GM12878 (cell line): ENCODE data around the gene CHRNB2. TPM values are rescaled to one million over a fixed set of nuclear protein-coding genes. Genes with fewer than 3 reads are reported as not detected.

Experiments
- ATAC-seq: fragments of 200-7000 bp; cut with Tn5 transposase; 3 replicates; pipeline ENCODE4 v1.9.1; 2020; ENCODE audit warnings: mild to moderate bottlenecking, moderate library complexity
- BruUV-seq: library from RNA; stranded (reverse); fragments of 400-500 nt; replicated peaks from 2 replicates; lab custom pipeline; 2021; lab: Mats Ljungman, UMichigan
- CTCF ChIA-PET: fragments of 300-600 bp; sonication (Branson Sonifier 250); formaldehyde crosslinking; extraction: SDS; loops from one replicate; lab custom pipeline; 2021; ENCODE audit warnings: inconsistent platforms; lab: Yijun Ruan, JAX
- POLR2A ChIA-PET: fragments of 350-600 bp; formaldehyde crosslinking; extraction: SDS; loops from one replicate; lab custom pipeline; 2021; ENCODE audit warnings: inconsistent platforms; lab: Charles Lee
- RAD21 ChIA-PET: fragments of 300-600 bp; sonication (Branson Sonifier 250); formaldehyde crosslinking; loops from one replicate; lab custom pipeline; 2023; ENCODE audit warnings: antibody characterized with exemption; ENCODE audit not compliant: unreplicated experiment; lab: Charles Lee
- SMC1A ChIA-PET: fragments of 300-600 bp; sonication (Branson Sonifier 250); formaldehyde crosslinking; loops from one replicate; lab custom pipeline; 2023; ENCODE audit not compliant: unreplicated experiment, uncharacterized antibody; lab: Charles Lee
- DNase-seq: peaks from one replicate; pipeline ENCODE4 v3.0.0-alpha.2; 2011; ENCODE audit warnings: low read depth, low spot score
- FAIRE-seq: peaks from 3 replicates; lab custom pipeline; 2011; peaks lifted over from hg19 to GRCh38; lab: Jason Lieb, UNC
- H2AFZ ChIP-seq: 2 replicates; pipeline ENCODE4 v1.6.0; 2011; ENCODE audit warnings: low read depth, low read length, control low read depth; ENCODE audit not compliant: control insufficient read depth
- H3K27ac ChIP-seq: 2 replicates; pipeline ENCODE4 v1.5.1; 2011; ENCODE audit warnings: control low read depth; ENCODE audit not compliant: control insufficient read depth, insufficient read depth
- H3K27me3 ChIP-seq, 2 experiments: replicated peaks in 1 of 2; 2 replicates each; pipeline versions ENCODE4 v1.6.0 to v1.6.1; 2011; ENCODE audit warnings: low read length in 1 of 2; ENCODE audit not compliant: control insufficient read depth in 2 of 2, insufficient read depth in 2 of 2
- H3K36me3 ChIP-seq, 2 experiments: 2 replicates each; pipeline ENCODE4 v1.5.1; 2011; ENCODE audit warnings: low read length in 1 of 2; ENCODE audit not compliant: control insufficient read depth in 2 of 2, insufficient read depth in 2 of 2
- H3K4me1 ChIP-seq: 2 replicates; pipeline ENCODE4 v1.6.1; 2011; ENCODE audit warnings: mild to moderate bottlenecking, low read length, moderate library complexity, mixed read lengths; ENCODE audit not compliant: control insufficient read depth, insufficient read depth
- H3K4me2 ChIP-seq: 2 replicates; pipeline ENCODE4 v1.6.0; 2011; ENCODE audit warnings: control low read depth; ENCODE audit not compliant: control insufficient read depth, insufficient read depth
- H3K4me3 ChIP-seq: fragments of 200-600 bp; sonication (generic); 2 replicates; pipeline ENCODE4 v1.5.1; 2016
- H3K79me2 ChIP-seq: 2 replicates; pipeline ENCODE4 v1.6.0; 2011; ENCODE audit warnings: low read length; ENCODE audit not compliant: control insufficient read depth, insufficient read depth
- H3K9ac ChIP-seq: 2 replicates; pipeline ENCODE4 v1.8.0; 2011; ENCODE audit warnings: low read length, control low read depth, mixed read lengths; ENCODE audit not compliant: control insufficient read depth, insufficient read depth
- H3K9me3 ChIP-seq: replicated peaks from 3 replicates; pipeline ENCODE4 v1.5.1; 2011; ENCODE audit warnings: mild to moderate bottlenecking, low read length; ENCODE audit not compliant: control insufficient read depth, insufficient read depth
- H4K20me1 ChIP-seq: 2 replicates; pipeline ENCODE4 v1.6.0; 2011; ENCODE audit not compliant: control insufficient read depth, insufficient read depth
- ATF7 ChIP-seq: fragments of 450-650 bp; IDR thresholded peaks from 2 replicates; pipeline ENCODE4 v1.6.1; 2016; ENCODE audit warnings: low read depth, mild to moderate bottlenecking
- BCL11A ChIP-seq: IDR thresholded peaks from 2 replicates; pipeline ENCODE4 v1.6.1; 2011; ENCODE audit warnings: low read depth, low read length
- BCL3 ChIP-seq: IDR thresholded peaks from 2 replicates; pipeline ENCODE4 v1.6.1; 2011; ENCODE audit warnings: borderline replicate concordance, low read depth, mild to moderate bottlenecking, moderate library complexity, low read length; ENCODE audit not compliant: insufficient read depth, poor library complexity, severe bottlenecking
- BMI1 ChIP-seq: fragments of 450-650 bp; IDR thresholded peaks from 2 replicates; pipeline ENCODE4 v1.6.1; 2016; ENCODE audit warnings: mild to moderate bottlenecking, moderate library complexity, borderline replicate concordance
- FOXM1 ChIP-seq: IDR thresholded peaks from 2 replicates; pipeline ENCODE4 v1.6.1; 2012; ENCODE audit warnings: low read depth, mild to moderate bottlenecking, inconsistent platforms, low read length, moderate library complexity
- IRF4 ChIP-seq: IDR thresholded peaks from 2 replicates; pipeline ENCODE4 v1.6.1; 2011; ENCODE audit warnings: low read depth, low read length
- MEF2A ChIP-seq: IDR thresholded peaks from 2 replicates; pipeline ENCODE4 v1.6.1; 2011; ENCODE audit warnings: low read depth, mild to moderate bottlenecking, low read length, moderate library complexity; ENCODE audit not compliant: insufficient read depth
- MXI1 ChIP-seq: fragments of 150-350 bp; IDR thresholded peaks from 2 replicates; pipeline ENCODE4 v1.6.1; 2011; ENCODE audit warnings: low read depth, mild to moderate bottlenecking, inconsistent platforms, low read length, improper control_type of control experiment
- PKNOX1 ChIP-seq: fragments of 450-650 bp; IDR thresholded peaks from 2 replicates; pipeline ENCODE4 v1.6.1; 2016; ENCODE audit warnings: mild to moderate bottlenecking
- POU2F2 ChIP-seq: IDR thresholded peaks from 3 replicates; pipeline ENCODE4 v1.6.1; 2011; ENCODE audit warnings: low read depth, mild to moderate bottlenecking, low read length, borderline replicate concordance
- RCOR1 ChIP-seq: conservative IDR thresholded peaks from 2 replicates; pipeline ENCODE4 v1.6.1; 2012; ENCODE audit warnings: low read depth, low read length, improper control_type of control experiment
- SPI1 ChIP-seq: IDR thresholded peaks from 2 replicates; pipeline ENCODE4 v1.6.1; 2011; ENCODE audit warnings: low read depth, mild to moderate bottlenecking, low read length, moderate library complexity, borderline replicate concordance; ENCODE audit not compliant: insufficient read depth
- USF1 ChIP-seq: IDR thresholded peaks from 2 replicates; pipeline ENCODE4 v1.6.1; 2011; ENCODE audit warnings: borderline replicate concordance, low read depth, mild to moderate bottlenecking, moderate library complexity, mixed read lengths, low read length; ENCODE audit not compliant: insufficient read depth; ENCODE audit errors: extremely low read length
- ZNF592 ChIP-seq: fragments of 450-650 bp; IDR thresholded peaks from 2 replicates; pipeline ENCODE4 v1.6.1; 2017; ENCODE audit warnings: mild to moderate bottlenecking, moderate library complexity
- ZZZ3 ChIP-seq: IDR thresholded peaks from 2 replicates; pipeline ENCODE4 v1.6.1; 2011; ENCODE audit warnings: low read depth; ENCODE audit not compliant: control insufficient read depth, insufficient read length
- WGBS: methylation state at CpG from one replicate; pipeline ENCODE4 v1.1.6; 2016; ENCODE audit warnings: low lambda C conversion rate; ENCODE audit not compliant: insufficient replicate concordance, insufficient coverage; ENCODE audit errors: missing lambda C conversion rate; 5-methylcytosine and 5-hydroxymethylcytosine counted together
- in situ Hi-C: fragments of 300-500 bp; cut with MboI; formaldehyde crosslinking; loops from 9 replicates; pipeline ENCODE4 v1.14.3; 2018; ENCODE audit warnings: mixed read lengths
- intact Hi-C: fragments of 100-400 bp; cut with micrococcal nuclease; formaldehyde crosslinking; loops from one replicate; pipeline ENCODE4 v1.14.2; 2022; ENCODE audit not compliant: unreplicated experiment
- polyA plus RNA-seq, 11 experiments: library from polyadenylated mRNA; depleted of rRNA in 4 of 11; unstranded in 6 of 11; stranded (reverse) in 5 of 11; fragments of >200 nt; fragmentation: Nextera tagmentation in 4 of 11; fragmentation: Illumina TruSeq in 1 of 11; extraction: Ambion mirVana in 4 of 11; extraction: Trizol in 1 of 11; gene quantifications; 1 replicate in 1 of 11; 2 replicates in 10 of 11; pipeline versions ENCODE4 v1.2.1 to v1.2.3, GENCODE V29; 2011 to 2016; ENCODE audit warnings: inconsistent platforms in 2 of 11, missing spikeins in 2 of 11, low read depth in 1 of 11
- total RNA-seq, 4 experiments: library from RNA; depleted of rRNA in 3 of 4; stranded (reverse); fragments of >200 nt in 3 of 4; fragmentation: Illumina TruSeq in 1 of 4; extraction: Trizol in 1 of 4; gene quantifications; 2 replicates each; pipeline versions ENCODE4 v1.2.1 to v1.2.3, GENCODE V29; 2013 to 2021

CHRNB2 gene
- total and polyA plus RNA-seq, 10 of the 15 experiments (the other 5 are each of a cell fraction or from before 2014, with no cell fraction given) = 0.01 to 0.11 (median 0.03) TPM; not detected in 6

GRCh38 chr1:154559466-154560044, 8.0 kb upstream of the CHRNB2 start:
- ChIA-PET POLR2A (interaction anchor here (0.6 to 1.5 kb wide), 13 partner anchors 35 to 439 kb away, joined by 3 to 10 read pairs (median 3); partner anchors contain the start of gene ADAR), RAD21 (interaction anchor here (0.6 to 2.4 kb wide), 47 partner anchors 8 to 525 kb away, joined by 3 to 44 read pairs (median 5); partner anchors contain the start of genes CHRNB2, EFNA4, KCNN3 and PMVK), SMC1A (interaction anchor here (0.5 to 2.5 kb wide), 51 partner anchors 9 to 502 kb away, joined by 3 to 45 read pairs (median 4); partner anchors contain the start of genes KCNN3, PBXIP1 and SHC1), CTCF (interaction anchor here (0.6 to 2.5 kb wide), 76 partner anchors 9 to 949 kb away, joined by 3 to 64 read pairs (median 4); partner anchors contain the start of genes ADAM15, CHRNB2, EFNA4 and KRTCAP2)
- peak overlapping the region; percentile 63 for H3K9ac ChIP-seq
- in situ Hi-C loops (loop anchor here (5.0 kb wide), 1 partner anchor 503 kb away; the partner anchor contains the start of gene EFNA4), intact Hi-C loops (loop anchor here (1.0 to 5.0 kb wide), 6 partner anchors 49 to 525 kb away; partner anchors contain the start of gene ADAR)
- H3K9me3 ChIP-seq = no peaks in the 10 kb centered on the region
- H3K36me3 ChIP-seq = peaks cover 2 to 7% of the 10 kb centered on the region in 2 experiments; a peak in 3 of 4 replicates
- H4K20me1 ChIP-seq = no peaks in the 10 kb centered on the region
- WGBS = 12% methylated on average over 13 of the region's 13 CpGs
- H3K27ac ChIP-seq = peak overlapping the region; percentile 56
- peak overlapping the region; percentile 55 for H3K4me2 ChIP-seq
- peak overlapping the region; percentile 71 for H3K4me3 ChIP-seq
- H2AFZ ChIP-seq = peak overlapping the region; percentile 97
- BruUV-seq = no TSS peak
- no peaks in the 10 kb centered on the region for H3K27me3 ChIP-seq
- DNase-seq = peak; percentile 61
- peaks cover 4% of the 10 kb centered on the region for H3K4me1 ChIP-seq
- FAIRE-seq = peak; percentile 95
- ATAC-seq = peak; percentile 80
- H3K79me2 ChIP-seq = peaks cover 31% of the 10 kb centered on the region
- TF ChIP-seq ZNF592 = no peak
- no peak for TF ChIP-seq FOXM1
- peak; percentile 31; the same call in 1 of the 3 replicates for TF ChIP-seq POU2F2
- 0 out of 2 replicates have a peak, but pooled peaks have one; percentile 38 for TF ChIP-seq IRF4
- no peak for TF ChIP-seq RCOR1
- TF ChIP-seq BCL11A = no peak
- TF ChIP-seq PKNOX1 = no peak
- TF ChIP-seq MEF2A = no peak
- TF ChIP-seq BMI1 = no peak
- no peak for TF ChIP-seq ZZZ3
- TF ChIP-seq USF1 = no peak
- TF ChIP-seq MXI1 = no peak
- no peak for TF ChIP-seq SPI1
- TF ChIP-seq ATF7 = no peak
- no peak for TF ChIP-seq BCL3
